Measurements from ENCODE around the gene ILF3. TPM values are rescaled to one million over a fixed set of nuclear protein-coding genes. Genes with fewer than 3 reads are reported as not detected.

ILF3 gene
- polyA plus RNA-seq, 10 donors, result 126 to 193 (median 157) TPM

GRCh38 chr19:10692673-10693264 lies 38.6 kb downstream of the ILF3 start:
- DNase-seq, result no peak

- DNase-seq, result no peak
These were observed 40.7 kb downstream of the ILF3 start for GRCh38 chr19:10694706-10695307.

GRCh38 chr19:10695401-10696398 lies 41.6 kb downstream of the ILF3 start:
- DNase-seq, result peak; percentile 87 to 95 (median 92)

- DNase-seq, result peak in 2 of 3 donors; percentile 27 to 45
These were observed 45.6 kb downstream of the ILF3 start for GRCh38 chr19:10699650-10700335.

- peak in 1 of 3 donors; percentile 45 for DNase-seq
These were observed 47.9 kb downstream of the ILF3 start for GRCh38 chr19:10701955-10702525.

- DNase-seq, result no peak
These were observed 52.8 kb downstream of the ILF3 start for GRCh38 chr19:10706990-10707389.

GRCh38 chr19:10707440-10707839 lies 53.3 kb downstream of the ILF3 start:
- no peak for DNase-seq

GRCh38 chr19:10708291-10708690 lies 54.1 kb downstream of the ILF3 start:
- DNase-seq, result no peak

- no peak for DNase-seq
These were observed 57.9 kb downstream of the ILF3 start for GRCh38 chr19:10712045-10712444.

- no peak for DNase-seq
These were observed 58.6 kb downstream of the ILF3 start for GRCh38 chr19:10712754-10713153.

- DNase-seq, result no peak
These were observed 59.2 kb downstream of the ILF3 start for GRCh38 chr19:10713317-10713716.

GRCh38 chr19:10717054-10717355 lies 62.9 kb downstream of the ILF3 start:
- no peak for DNase-seq

GRCh38 chr19:10717356-10718204 lies 63.4 kb downstream of the ILF3 start, which contains the start of gene DNM2:
Gene DNM2, plus strand, starts transcription at chr19:10718079. Its CDS starts 164 bp downstream, at chr19:10718243.
- peak; percentile 100 for DNase-seq

- peak in 1 of 3 donors; percentile 42 for DNase-seq
These were observed 64.4 kb downstream of the ILF3 start for GRCh38 chr19:10718205-10719196.

- no peak for DNase-seq
These were observed 65.4 kb downstream of the ILF3 start for GRCh38 chr19:10719466-10719961.

GRCh38 chr19:10720607-10721125 lies 66.5 kb downstream of the ILF3 start:
- no peak for DNase-seq

GRCh38 chr19:10723591-10723990 lies 69.4 kb downstream of the ILF3 start:
- DNase-seq, result no peak

- no peak for DNase-seq
These were observed 70.5 kb downstream of the ILF3 start for GRCh38 chr19:10724573-10725071.

GRCh38 chr19:10725415-10725814 lies 71.3 kb downstream of the ILF3 start:
- DNase-seq, result no peak

Measured in muscle of back (tissue), 11 donors.